ENCODE data around the gene NOX5.

NOX5 gene

GRCh38 chr15:69084404-69085030, 70.0 kb downstream of the NOX5 start:
- TF ChIP-seq, protein P1, sequence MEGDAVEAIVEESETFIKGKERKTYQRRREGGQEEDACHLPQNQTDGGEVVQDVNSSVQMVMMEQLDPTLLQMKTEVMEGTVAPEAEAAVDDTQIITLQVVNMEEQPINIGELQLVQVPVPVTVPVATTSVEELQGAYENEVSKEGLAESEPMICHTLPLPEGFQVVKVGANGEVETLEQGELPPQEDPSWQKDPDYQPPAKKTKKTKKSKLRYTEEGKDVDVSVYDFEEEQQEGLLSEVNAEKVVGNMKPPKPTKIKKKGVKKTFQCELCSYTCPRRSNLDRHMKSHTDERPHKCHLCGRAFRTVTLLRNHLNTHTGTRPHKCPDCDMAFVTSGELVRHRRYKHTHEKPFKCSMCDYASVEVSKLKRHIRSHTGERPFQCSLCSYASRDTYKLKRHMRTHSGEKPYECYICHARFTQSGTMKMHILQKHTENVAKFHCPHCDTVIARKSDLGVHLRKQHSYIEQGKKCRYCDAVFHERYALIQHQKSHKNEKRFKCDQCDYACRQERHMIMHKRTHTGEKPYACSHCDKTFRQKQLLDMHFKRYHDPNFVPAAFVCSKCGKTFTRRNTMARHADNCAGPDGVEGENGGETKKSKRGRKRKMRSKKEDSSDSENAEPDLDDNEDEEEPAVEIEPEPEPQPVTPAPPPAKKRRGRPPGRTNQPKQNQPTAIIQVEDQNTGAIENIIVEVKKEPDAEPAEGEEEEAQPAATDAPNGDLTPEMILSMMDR (IDR thresholded peaks at IDR 0.05; ENCODE audit: borderline replicate concordance, control extremely low read depth, extremely low read depth, insufficient read depth, missing control alignments), result no peak
- in situ Hi-C loops (cut with MboI; ENCODE audit: low sequenced_read_pairs, unreplicated experiment), result no loop called here
- no peak for DNase-seq (ENCODE audit: low spot score)

DNA sequence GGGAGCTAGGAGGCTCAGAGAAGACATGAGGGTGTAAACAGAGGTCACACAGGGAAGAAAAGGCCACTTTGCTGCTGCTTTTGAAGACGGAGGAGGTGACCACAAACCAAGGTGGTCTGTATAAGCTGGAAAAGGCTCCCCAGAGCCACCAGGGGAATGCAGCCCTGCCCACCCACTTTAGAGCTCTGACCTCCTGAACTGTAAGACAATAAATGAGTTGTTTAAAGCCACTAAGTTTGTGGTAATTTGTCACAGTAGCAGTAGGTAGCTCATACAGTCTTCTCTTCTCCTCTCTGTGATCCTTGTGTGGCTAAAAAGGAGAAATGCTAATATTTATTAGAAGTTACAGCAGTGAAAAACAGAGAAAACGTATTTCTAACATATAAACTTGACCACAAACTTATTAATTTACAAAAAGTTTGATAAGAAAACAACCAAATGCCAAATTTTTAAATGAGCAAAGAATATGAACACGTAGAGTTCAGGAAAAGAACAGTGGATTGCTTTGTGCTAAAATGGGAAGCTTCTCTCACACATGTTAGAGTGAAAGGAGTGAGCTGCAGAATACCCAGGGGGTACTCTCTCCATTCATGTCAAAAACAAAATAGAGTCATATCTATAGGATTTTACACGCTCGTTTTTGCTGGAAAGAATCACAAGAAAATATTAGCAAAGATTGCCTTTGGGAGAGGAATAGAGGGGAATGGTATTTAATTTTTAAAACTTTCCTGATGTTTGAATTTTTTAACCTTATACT, 71.0 kb downstream of the NOX5 start:
- in situ Hi-C loops (cut with MboI; ENCODE audit: low sequenced_read_pairs, unreplicated experiment), result no loop called here
- no peak for DNase-seq (ENCODE audit: low spot score)
- TF ChIP-seq, protein P1 (IDR thresholded peaks at IDR 0.05; ENCODE audit: borderline replicate concordance, control extremely low read depth, extremely low read depth, insufficient read depth, missing control alignments), result no peak

GRCh38 chr15:69086427-69087204, 72.1 kb downstream of the NOX5 start:
- in situ Hi-C loops (cut with MboI; ENCODE audit: low sequenced_read_pairs, unreplicated experiment), result no loop called here
- TF ChIP-seq, protein P1 (IDR thresholded peaks at IDR 0.05; ENCODE audit: borderline replicate concordance, control extremely low read depth, extremely low read depth, insufficient read depth, missing control alignments), result no peak
- no peak for DNase-seq (ENCODE audit: low spot score)

DNA sequence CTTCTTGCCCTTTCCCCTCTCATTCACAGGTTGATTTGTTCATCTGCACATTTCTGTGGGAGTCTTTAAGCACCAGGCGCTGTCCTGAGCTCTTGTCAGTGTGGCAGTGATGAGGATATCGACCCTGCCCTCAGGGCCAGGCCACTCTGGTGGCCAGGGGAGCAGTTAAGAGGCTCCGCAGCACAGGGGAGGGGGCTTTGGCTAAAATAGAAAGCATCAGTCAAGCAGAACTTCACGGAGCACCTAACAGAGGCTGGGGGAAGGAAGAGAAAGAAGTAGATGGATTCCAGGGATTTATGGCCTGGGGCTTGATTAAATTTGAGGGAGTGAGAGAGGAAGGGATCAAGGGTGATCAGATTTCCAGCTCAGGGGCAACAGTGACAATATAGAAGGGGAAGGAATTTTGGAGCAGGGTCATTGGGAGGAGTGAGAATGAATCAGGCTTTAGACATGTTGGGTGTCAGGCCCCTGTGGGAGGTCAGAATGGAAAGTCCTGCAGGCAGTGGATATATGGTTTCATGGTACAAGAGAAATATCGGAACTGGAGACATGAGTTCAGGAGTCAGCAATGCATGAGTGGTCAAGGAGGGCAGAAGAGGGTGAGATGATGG, 73.0 kb downstream of the NOX5 start:
- DNase-seq (ENCODE audit: low spot score), result no peak
- in situ Hi-C loops (cut with MboI; ENCODE audit: low sequenced_read_pairs, unreplicated experiment), result no loop called here
- TF ChIP-seq, protein P1 (IDR thresholded peaks at IDR 0.05; ENCODE audit: borderline replicate concordance, control extremely low read depth, extremely low read depth, insufficient read depth, missing control alignments), result no peak

DNA sequence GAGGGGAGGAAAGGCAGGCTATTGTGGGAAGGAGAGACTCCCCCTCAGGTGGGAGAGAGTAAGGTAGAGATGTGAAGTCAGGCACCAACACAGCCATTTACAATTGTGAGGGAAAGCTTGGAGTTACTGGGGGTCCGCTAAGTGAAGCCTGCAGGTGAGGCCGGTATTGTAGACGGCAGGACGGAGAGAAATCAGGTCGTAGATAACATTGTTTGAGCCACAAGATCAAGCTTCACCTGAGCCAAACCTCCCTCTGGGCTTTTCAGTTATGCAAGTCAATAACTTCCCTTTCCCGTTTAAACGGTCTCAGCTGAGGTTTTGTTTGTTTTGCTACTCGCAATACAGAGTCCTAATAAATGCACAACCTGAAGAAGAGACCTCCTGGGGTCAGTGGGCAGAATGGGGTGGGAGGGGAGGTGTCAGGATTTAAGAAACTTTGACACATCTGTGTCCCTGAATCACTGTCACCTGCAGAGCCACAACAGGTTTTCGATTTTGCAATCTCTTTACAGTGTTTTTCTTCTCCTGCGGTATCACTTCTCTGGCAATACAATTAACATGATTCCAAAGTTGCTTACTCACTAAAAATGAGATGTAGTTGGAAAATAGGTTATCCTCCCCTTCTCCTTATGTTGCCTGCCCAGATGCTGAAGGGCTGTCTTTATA, 73.9 kb downstream of the NOX5 start:
- in situ Hi-C loops (cut with MboI; ENCODE audit: low sequenced_read_pairs, unreplicated experiment), result no loop called here
- DNase-seq (ENCODE audit: low spot score), result no peak
- TF ChIP-seq, protein P1 (IDR thresholded peaks at IDR 0.05; ENCODE audit: borderline replicate concordance, control extremely low read depth, extremely low read depth, insufficient read depth, missing control alignments), result no peak

DNA sequence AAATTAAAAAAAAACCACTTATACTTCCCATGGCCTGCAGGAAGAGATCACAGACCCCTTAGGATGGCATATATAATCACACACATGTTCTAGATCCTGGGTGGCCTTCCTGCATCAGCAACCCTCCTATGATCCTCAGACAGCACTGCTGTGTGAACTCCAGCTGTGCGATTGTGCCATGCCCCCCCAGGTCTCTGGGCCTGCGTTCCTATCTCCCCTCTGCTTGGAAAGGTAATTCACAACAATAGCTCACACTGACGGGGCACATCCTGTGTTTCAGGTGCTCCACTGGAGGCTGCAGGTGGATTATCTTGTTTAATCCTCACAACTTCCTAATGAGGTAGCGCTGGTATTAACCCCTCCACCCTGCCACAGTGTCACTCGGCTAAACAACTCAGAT, 74.8 kb downstream of the NOX5 start:
- in situ Hi-C loops (cut with MboI; ENCODE audit: low sequenced_read_pairs, unreplicated experiment), result no loop called here
- TF ChIP-seq, protein P1 (IDR thresholded peaks at IDR 0.05; ENCODE audit: borderline replicate concordance, control extremely low read depth, extremely low read depth, insufficient read depth, missing control alignments), result no peak
- DNase-seq (ENCODE audit: low spot score), result no peak

Data from GM13976 (cell line).